CD4-positive, alpha-beta T cell treated with Interleukin-4 for 1 hour (primary cell): ENCODE measurements around the gene RPS6KA5.

Source experiments
- DNase-seq, 2 donors: peaks; one replicate each; pipeline ENCODE4 v3.0.0-alpha.2; 2020 to 2022

Gene RPS6KA5

DNA sequence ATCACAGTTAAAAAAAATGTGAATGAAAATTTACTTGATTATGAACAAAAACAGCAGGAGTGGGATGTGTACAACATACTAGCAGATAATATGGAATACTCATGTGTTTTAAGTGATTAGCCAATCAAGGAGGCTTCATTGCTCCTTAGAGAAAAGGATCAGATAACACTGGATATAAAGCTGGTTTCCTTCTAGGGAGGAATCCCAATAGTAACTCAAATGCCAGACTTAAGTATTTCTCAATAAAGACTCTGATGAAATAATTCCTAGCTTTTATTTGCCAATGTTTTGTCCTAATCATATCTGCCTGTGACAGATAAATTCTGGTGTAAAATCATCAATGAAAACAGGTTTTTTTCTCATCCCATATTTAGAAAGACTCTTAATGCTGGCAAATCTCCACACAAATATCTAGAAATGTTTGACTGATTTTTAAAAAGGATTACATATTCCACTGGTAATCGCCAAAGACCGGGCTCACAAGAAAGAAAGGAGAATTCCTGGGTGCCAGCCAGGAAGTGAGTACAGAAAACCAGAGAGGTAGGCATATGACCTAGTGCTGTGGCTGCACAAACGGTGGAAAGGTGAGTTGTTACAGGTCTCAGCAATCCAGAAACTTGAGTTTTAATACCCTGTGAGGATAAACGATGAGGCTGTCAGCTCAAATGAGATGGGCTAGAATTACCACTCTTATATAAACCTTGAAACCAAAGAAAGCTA is 135.7 kb downstream of the RPS6KA5 start:
- no peak for DNase-seq

DNA sequence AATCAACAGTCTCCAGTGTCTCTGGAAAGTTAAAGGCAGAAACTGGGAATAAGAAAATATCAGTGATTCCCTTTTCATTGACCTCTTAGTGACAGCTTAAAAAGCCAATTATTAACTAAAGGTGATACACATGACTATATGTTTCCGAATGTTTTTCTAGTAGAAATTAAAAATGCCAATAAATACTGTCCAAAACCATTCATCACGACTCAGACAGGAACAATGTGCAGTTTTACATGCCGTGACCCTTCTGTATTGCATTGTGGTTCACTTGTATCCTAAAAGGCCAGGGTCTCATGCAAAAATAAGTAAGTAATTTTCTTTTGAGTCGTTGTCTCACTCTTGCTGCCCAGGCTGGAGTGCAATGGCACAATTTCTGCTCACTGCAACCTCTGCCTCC is 138.3 kb downstream of the RPS6KA5 start:
- DNase-seq, result no peak

DNA sequence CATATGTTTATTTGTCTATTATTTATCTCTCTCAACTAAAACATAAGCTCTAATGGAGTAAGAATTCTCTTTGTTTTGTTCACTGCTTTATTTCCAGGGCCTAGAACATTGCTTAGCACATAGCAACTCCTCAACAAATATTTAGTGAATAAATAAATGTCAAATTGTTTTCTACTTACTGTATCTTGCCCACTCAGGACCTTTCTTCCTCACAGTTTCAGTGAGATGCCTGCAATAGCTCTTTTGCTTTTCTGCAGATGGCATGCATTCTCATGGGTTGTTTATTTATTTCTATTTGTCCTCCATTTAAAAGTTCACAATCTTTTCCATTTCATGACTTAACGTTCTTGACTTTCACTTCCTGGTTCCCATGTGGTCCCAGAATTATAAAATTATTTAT is 149.3 kb downstream of the RPS6KA5 start:
- no peak for DNase-seq

DNA sequence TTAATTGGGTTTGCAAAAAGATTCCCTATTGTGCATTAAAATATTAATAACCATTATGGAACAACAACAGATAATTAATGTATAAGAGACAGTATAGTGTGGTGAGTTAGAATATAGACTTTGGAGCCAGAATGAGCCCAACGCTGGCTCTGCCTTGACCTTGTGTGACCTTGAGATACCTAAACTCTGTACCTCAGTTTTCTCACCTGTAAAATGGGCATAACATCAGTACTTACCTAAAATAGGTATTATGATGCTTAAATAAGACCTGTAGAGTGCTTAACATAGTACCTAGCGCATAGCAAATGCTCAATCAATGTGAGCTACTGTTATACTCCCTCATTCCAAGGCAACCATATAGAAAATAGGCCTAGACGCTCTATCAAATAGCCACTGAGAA is 153.3 kb downstream of the RPS6KA5 start:
- DNase-seq, result no peak

DNA sequence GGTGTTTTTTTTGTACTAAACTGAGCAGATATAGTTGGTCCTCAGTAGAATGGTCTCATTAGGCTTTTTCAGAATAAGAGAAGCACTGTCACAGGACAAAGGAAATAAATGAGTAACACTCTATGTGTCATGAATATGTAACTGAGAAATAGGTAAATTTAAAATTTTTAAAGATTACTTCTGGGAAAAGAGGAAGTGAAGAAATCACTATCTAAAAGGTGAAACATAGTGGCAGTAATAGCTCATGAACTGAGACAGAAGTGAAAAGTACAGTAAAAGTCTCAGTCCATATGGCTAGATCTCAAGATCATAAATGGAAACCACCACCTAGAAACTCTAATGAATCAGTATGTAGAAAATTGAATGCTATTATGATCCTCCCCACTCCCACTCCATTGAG is 154.9 kb downstream of the RPS6KA5 start:
- no peak for DNase-seq

DNA sequence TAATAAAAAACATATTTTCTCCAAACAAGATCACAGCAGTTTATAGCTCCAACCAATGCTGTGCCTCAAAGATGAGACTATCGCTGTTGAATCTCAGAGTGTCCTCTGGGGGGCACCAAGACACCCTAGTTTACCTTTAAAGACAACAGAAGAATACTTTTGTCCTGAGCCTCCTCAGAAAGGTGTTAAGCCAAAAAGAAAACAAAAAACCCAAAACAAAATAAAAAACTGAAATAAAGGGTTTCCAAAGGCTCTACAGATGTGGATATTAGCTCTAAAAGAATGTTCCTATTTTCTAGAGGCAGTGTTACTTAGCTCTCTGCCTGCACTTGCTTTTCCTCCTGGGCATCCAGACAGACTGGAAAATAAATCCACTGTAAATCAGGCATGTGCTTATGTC is 157.3 kb downstream of the RPS6KA5 start:
- peak; percentile 64 to 76 for DNase-seq

DNA sequence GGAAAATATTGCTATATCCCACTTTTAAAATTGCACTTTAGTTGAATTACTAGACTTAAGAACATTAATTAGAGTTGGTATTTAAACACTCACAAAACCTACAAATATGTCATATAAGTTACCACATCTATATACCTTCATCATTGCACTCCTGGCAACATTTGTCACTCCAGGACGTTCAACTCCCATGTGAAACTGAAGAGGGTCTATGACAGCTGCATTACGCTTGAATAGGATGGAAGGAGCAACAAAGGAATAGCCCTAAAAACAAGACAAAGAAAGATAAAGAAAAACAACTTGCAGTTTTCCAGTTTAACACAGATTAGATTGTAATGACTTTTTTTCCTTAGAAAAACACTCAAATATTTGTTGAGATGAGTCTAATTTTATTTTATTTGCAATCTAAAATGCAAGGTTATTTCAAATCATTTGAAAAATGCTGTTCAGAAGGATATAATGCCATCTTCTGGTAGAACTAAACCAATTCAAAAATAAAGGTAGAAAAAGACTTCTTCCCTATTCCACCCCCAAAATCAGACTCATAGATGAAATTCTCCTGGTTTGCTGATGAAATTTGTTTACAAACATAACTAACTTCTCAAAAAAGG is 159.9 kb downstream of the RPS6KA5 start:
- DNase-seq, result no peak

DNA sequence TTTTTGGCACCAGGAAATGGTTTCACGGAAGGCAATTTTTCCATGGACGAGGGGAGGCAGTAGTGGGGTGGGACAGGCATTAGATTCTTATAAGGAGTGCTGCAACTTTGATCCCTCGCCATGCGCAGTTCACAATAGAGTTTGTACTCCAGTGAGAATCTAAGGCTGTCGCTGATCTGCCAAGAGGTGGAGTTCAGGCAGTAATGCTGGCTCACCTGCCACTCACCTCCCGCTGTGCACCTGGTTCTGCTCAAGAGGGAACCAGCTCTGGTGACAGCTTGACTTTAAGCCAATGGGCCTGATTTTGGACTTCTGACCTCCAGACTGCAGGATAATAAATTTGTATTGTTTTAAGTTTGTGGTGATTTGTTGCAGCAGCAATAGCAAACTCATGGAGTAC is 163.4 kb downstream of the RPS6KA5 start:
- no peak for DNase-seq

DNA sequence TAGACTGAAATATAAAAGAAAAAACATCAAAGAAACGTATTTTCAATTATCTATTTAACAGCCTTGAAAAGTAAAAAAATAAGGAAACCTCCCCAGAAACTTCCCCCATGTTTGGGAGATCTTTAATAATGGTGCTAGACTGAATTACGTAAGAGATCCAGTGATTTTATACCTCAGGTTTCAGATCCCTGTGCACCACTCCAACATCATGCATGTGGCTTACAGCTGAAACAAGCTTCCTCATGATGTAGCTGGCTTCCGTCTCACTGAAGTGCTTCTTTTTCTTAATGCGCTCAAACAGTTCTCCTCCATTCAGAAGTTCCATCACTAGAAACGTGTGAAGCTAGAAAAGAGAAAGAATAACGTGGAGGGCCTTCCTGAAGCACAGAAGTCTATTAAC is 166.2 kb downstream of the RPS6KA5 start:
- DNase-seq, result no peak

DNA sequence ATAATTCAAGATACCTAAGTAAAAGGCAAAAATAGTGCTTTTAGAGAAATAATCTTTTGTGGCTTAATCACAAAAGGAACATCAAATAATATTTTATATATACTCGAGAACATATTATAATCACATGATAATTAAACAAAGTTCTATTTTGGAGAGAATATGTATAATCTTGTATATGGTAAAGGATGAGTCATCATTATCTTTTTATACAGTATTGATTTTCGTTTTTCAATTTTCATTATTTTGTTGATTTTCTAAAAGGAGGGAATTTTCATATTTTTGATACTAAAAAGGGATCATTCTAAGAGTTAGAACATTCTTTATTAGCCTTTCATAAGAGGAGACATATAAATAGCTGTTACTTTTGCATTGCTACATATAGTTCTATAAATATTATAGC is 166.9 kb downstream of the RPS6KA5 start:
- no peak for DNase-seq

DNA sequence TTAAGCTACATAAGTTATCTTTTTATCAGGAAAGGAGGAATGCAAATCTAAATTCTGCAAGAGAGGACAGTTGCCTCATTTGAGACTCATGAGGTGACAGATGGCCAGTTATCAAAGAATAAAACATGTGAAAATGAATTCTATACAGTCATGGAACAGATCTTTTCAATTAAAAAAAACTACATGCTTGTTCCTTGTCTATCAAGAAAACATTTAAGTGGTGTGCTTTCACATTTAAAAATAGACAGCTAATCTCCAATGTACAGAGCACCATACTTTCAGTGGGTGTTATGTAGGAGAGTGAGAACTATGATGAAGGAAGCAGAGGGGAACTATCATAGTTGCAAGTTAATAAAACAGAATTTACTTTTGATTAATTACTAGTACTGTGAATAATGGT is 167.5 kb downstream of the RPS6KA5 start:
- no peak for DNase-seq

DNA sequence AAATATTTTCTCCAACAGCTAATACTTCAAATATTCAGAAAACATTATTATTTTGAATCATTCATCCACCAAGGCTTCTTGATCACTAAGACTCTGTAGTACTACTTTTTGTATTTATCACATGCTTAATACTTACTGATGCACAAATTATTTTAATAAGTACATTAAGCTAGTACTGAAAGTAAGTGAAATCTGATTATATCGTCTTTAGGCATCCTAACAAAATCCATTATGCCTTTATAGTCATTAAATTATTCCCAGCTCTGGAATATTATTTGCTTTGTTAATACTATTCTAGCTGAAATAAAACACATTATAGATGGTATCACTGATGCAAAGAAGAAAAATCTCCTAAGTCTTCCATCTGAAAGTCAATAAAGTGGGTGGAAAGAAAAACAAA is 169.1 kb downstream of the RPS6KA5 start:
- no peak for DNase-seq

DNA sequence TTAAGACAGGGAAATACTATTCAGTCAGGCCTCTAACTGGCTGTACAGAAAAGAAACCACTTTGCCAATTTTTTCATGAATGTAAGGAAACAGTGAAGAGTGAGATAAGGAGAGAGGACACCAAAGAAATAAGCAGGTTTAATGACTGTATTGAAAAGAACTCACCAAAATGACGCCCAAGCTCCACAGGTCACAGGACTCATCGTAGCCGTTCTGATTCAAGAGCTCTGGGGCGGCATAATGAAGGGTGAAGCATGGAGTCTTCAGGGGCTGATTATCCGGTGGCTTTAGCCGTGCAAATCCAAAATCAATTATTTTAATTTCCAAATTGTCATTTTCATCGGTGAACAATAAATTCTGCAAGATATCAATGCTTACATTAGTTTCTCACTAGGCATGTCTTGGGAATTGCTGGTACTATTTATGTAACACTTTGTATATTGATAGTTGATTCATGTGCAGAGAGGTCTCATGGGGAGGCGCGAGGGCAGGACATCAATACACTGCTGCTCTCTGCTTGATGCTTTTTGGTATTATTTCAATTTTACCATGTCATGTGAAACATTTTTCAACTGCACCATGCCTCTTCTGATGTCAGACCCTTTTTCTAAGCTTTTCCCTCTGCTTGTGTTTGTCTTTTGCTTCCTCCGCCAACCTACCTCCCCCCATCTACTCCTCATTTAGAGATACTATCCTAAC is 170.0 kb downstream of the RPS6KA5 start:
- no peak for DNase-seq

DNA sequence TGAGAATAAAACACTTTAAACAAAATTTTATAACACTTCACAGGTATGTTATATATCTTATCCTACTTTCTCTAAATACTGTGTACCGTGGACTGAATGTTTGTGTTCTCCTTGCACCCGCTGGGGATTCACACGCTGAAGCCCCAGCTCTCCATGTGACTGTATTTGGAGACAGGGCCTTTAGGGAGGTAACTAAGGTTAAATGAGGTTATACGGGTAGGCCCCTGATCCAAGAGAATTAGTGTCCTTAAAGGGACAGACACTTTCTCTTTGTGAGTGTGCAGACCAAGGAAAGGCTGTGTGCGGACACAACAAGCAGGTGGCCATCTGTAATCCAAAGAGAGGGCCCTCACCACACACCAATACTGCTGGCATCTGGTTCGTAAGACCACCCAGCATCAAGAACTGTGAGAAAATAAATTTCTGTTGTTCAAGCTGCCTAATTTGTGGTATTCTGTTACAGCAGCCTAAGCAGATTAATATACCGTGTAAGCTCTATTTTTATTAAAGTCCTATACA is 174.1 kb downstream of the RPS6KA5 start:
- DNase-seq, result no peak

DNA sequence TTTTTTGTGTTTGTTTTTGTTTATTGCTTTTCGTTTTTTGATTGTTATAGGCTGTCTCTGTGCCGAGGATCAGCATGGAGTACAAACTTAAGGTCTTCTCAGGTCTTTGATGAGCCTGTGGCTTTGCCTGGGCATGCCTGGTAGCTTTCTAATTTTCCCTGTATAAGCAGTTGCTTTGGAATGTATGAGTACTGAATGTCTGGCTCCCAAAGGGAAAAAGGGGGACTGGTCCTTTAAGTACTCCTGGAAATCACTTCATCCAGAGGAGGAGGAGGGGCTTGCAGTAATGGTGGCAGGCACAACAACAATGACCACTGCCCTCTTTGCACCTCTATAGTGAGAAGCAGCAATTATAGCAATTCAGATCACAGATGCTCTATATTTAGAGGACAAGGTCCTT is 176.7 kb downstream of the RPS6KA5 start:
- DNase-seq, result no peak

DNA sequence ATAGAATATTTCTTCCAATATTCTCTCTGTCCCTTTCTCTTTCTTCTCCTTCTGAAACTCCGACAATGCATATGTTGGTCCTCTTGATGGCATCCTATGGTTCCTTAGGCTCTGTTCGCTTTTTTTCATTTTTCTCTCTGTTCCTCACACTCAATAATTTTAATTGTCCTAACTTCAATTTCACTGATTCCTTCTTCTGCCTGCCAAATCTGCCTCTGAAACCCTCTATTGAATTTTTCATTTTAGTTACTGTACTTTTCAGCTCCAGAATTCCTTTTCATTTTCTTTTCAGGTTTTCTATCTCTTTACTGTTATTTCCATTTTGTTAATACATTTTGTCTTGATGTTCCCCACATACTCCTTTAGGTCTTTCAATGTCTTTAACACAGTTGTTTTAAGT is 177.2 kb downstream of the RPS6KA5 start:
- no peak for DNase-seq

DNA sequence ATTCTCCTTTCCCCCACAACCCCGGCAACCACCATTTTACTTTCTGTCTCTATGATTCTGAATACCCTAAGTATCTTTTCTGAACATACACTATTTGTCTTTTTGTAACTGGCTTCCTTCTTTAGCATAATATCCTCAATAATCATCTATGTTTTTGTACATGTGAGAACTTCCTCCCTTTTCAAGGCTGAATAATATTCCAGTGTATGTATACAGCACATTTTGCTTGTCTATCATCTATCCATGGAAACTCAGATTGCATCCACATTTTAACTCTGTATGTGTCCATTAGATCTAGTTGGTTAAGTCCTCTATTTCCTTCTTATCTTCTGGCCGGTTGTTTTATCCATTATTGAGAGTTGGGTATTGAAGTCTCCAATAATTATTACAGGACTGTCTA is 180.2 kb downstream of the RPS6KA5 start:
- no peak for DNase-seq

DNA sequence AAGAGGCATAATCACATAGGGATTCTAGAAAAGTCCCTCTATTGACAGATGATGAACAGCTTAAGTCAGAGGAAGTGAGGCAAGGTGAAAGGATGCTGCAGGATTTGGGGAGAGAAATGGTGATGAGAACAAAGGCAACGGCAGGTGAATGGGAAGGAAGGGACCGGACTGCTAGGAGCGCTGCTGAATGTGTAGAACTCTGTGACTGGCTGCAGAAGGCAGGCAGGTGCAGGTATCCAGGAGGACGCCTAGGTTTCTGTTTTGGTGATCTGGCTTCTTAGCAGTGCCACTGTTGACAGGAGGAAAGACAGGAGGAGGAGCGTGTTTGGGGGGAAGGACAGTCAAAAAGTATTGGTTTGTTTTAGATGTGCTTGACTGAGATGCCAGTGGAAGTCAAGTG is 185.8 kb downstream of the RPS6KA5 start:
- no peak for DNase-seq

DNA sequence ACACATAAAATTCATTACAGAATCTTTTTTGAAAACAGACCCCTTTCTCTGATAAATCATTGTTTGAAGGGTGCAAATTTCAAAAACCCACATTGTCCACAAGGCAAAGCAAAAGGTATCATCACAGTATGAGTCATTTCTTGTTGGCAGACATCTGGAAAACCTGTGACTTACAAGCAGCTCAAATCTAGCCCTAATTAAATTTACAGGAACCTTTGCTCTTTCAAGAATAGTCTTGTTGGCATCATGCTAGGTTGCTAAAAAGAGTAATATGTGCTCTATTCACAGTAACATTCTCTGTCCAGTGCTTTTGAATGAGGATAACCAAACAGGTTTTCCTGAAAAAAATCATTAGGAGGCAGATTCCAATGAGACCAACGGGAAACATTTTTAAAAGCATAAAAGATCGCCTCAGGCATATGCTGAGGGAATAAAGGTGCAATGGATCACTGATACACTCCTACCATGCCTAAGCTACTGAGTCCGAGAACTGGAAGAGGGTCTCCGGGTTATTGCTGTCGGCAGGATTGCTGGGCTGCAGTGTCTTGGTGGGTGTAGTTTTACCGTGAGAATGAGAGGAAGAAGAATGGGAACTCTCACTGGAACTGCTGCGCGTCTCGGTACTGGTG is 188.7 kb downstream of the RPS6KA5 start:
- no peak for DNase-seq

DNA sequence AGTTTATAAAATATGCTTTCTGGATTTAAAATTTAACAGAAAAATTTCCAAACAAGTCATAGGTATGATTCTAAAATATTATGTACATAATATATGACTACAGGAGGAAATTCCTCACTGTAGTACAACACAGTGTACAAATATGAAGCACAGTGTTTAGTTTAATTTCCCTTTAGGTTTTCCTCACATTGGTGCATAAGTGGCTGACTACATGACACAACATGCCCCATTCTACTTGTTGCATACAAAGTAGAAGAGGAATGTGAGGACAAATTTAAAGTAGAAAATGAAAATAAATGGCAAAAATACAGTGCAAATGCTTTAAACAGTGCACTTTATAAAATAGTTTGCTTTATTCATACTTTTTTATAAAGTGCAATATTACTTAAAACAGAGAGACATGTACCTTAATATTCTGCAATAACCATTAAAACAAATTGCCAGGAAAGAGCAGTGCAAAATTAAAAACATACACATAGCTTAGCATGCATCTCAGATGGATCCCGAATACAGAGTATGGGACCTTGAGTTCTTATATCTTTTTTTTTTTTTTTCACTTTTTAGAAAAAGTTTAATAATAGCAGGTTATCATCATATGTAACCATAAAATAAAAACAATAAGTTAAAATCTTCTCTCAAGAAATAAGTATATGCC is 189.4 kb downstream of the RPS6KA5 start:
- DNase-seq, result no peak

DNA sequence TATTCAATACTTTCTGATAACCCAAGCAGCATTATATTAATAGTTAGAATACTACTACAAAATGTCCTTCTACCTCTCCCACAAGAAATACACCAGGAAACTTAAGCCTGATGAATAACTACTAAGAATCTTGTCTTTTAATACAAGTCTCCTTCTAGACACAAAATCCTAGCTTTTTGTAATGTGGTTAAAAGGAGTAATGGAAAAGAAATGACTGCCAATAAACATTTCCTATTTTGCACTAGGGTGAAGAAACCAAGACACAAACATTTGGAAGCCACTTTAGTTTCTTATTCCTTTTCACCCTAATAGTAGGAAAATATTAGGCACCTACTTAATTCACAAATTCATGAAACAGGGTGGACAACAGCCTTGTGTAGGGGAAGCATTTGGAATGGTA is 192.9 kb downstream of the RPS6KA5 start:
- DNase-seq, result no peak

DNA sequence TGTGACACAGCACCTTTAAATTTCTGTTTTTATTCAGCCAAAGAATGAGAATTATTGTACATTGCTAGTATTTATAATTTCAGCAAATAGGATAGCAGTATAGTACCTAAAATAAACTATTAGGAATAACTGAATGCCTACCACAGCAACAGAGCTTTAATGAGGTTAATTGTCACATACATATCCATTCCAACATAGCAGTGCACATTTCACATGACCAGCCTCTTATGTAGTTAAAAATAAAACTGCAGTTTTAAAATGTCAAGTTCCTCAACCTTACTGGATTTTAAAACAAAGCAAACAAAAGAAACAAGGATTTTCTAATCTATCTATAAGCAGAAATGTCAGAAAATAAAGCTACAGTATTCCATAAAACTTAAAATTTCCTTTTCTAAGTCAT is 193.6 kb downstream of the RPS6KA5 start:
- no peak for DNase-seq

DNA sequence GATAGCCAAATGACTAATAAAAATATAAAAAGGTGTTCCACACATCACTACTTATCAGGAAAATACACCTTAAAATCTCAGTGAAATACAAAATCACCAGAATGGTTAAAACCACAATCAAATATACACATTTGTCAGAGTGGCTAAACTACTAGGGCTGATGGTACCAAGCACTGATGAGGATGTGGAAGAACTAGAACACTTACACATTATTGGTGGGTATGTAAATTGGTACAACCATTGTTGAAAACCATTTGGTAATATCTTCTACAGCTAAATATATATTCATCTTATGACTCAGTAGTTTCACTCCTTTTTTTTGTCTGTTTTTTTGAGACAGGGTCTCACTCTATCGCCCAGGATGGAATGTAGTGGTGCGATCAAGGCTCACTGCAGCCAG is 195.7 kb downstream of the RPS6KA5 start:
- no peak for DNase-seq
